Measurements from ENCODE around the gene BABAM1.

- TF ChIP-seq SIN3A (IDR thresholded peaks at IDR 0.05; ENCODE audit: borderline replicate concordance, insufficient read depth, low read depth, low read length) (no peak), CTCF (IDR thresholded peaks at IDR 0.05) (no peak), POLR2AphosphoS5 (IDR thresholded peaks at IDR 0.05; ENCODE audit: low read depth, low read length) (no peak)
- TF ChIP-seq, protein P1, sequence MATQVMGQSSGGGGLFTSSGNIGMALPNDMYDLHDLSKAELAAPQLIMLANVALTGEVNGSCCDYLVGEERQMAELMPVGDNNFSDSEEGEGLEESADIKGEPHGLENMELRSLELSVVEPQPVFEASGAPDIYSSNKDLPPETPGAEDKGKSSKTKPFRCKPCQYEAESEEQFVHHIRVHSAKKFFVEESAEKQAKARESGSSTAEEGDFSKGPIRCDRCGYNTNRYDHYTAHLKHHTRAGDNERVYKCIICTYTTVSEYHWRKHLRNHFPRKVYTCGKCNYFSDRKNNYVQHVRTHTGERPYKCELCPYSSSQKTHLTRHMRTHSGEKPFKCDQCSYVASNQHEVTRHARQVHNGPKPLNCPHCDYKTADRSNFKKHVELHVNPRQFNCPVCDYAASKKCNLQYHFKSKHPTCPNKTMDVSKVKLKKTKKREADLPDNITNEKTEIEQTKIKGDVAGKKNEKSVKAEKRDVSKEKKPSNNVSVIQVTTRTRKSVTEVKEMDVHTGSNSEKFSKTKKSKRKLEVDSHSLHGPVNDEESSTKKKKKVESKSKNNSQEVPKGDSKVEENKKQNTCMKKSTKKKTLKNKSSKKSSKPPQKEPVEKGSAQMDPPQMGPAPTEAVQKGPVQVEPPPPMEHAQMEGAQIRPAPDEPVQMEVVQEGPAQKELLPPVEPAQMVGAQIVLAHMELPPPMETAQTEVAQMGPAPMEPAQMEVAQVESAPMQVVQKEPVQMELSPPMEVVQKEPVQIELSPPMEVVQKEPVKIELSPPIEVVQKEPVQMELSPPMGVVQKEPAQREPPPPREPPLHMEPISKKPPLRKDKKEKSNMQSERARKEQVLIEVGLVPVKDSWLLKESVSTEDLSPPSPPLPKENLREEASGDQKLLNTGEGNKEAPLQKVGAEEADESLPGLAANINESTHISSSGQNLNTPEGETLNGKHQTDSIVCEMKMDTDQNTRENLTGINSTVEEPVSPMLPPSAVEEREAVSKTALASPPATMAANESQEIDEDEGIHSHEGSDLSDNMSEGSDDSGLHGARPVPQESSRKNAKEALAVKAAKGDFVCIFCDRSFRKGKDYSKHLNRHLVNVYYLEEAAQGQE (IDR thresholded peaks at IDR 0.05; ENCODE audit: insufficient read depth in 1 of 2, low read depth in 2 of 2, low read length in 1 of 2) = no peak
Measured at GRCh38 chr19:17232258-17232657, 35.0 kb upstream of the BABAM1 start.
